ACHN (cell line): ENCODE measurements around the gene PSRC1.

Experiments used
- DNase-seq: peaks from one replicate; pipeline ENCODE4 v3.0.0-alpha.2; 2015
- in situ Hi-C: cut with HindIII; loops from 2 replicates; pipeline ENCODE4 v1.10.0; 2017; ENCODE audit warnings: low sequenced_read_pairs, low pct_ligation_motif_present, low pct_unique_long_range_greater_than_20kb

Gene PSRC1

DNA sequence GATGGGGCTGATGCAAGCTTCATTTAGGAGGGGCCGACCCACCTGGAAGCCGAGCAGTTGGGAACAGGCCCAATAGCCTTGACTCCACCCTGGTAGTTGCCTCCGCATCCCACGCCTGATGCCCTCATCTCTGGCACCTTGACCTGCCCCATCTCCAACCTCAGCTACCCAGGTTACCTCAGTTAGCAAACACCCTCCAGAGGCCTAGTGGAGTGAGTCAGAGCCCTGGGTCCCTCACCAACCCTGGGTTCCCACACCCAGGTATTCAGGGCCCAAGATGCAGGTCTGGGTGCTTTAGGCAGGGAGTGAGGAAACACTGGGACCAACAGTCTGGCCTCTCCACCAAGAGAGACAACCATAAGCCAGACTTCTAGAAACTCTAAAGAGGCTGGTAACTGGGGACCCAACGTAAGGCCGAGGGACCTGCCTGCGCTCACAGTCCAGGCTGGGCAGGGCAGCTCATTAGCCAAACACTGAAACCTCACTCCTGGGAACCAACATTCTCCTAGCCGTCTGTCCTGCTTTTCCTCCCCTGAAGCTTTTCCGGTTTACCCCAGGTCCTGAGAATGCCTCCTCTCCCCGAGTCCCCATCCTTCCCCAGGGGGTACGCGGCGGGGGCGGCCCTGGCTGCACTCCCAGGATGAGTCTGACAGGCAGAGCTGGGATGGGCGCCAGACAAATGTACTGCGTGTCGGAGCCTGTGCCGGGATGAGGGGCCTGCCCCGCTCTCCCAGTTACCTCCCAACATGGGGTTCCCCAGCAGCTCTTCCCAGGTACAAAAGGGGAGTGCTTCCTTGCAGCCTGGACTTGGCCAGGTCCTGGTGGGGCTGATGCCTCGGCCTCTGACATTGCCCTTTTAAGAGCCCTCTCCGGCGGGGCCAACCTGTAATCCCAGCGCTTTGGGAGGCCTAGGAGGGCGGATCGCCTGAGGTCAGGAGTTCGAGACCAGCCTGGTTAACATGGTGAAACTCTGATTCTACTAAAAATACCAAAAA lies 42.5 kb downstream of the PSRC1 start:
- no peak for DNase-seq

DNA sequence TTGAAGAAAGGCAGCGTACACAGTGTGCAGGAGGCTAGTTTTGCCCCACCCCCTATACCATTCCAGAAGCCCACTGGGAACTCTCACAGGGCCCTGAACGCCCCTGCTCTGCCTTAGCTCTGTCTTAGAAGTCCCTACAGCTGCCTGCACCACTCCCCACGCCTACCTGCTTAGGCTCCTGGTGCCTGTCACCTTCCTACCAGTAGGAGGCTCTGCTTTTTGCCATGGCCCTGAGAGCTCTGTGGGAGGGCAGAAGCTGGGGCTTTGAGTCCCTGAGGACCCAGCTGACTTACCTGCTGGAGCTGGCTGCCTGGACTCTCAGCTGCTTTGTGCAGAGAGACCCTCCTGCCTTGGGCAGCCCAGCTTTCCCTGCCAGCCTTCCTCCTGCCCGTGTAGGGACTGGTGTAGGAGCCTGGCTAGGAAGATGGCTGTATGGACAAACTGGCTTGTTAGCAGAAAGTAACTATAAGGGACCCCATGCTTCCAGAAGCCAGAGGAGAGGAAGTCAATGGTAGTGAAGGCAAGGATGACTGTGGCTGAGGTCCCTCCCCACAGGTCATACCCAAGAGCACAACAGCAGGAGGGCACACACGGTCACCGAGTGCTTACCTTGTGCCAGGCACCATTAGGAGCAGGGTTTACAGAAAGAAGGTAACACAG lies 43.4 kb downstream of the PSRC1 start:
- in situ Hi-C loops, result no loop called here
- peak; percentile 53 for DNase-seq

More for the DNA sequence above, 42.5 kb downstream of the PSRC1 start:
- in situ Hi-C loops, result no loop called here

DNA sequence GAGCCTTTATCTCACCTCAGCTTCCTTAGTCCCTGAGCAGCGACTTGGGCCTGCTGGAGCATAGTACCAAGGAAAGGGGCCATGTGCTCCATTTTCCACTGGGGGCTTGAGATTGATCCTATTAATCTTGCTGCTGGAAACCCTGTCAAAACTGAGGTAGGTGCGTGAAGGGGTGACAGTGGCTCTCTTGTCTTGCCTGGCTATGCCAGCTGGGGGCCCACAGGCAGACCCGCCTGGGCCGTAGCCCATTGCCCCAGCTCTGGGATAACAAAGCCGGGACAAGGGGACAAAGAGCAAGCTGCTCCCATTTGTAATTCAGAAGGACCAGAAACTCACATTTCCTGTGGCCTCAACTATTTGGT lies 43.9 kb downstream of the PSRC1 start:
- DNase-seq, result no peak
- in situ Hi-C loops, result no loop called here

DNA sequence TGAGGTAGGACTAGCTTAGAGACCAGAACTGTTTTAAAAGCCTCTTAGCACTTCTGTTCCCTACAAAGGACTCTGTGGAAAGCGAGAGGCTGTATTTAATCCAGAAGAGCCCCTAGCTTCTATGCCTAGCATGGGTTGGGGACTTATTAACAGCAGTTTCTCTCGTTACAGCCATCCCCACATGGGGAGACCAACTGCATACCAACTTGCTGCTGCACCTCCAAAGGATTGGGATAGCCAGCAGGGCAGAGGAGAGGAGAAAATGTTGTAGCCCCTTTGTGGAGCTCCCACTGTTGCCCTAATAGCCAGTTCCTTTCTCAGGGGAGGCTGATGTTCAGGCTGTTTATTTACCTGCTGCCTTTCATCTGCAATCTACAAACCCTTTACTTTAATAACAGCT lies 44.6 kb downstream of the PSRC1 start:
- in situ Hi-C loops, result no loop called here
- no peak for DNase-seq

- DNase-seq, result no peak
- in situ Hi-C loops, result no loop called here
Measured at GRCh38 chr1:109237512-109237911, 45.4 kb downstream of the PSRC1 start.

GRCh38 chr1:109235137-109235536 lies 47.8 kb downstream of the PSRC1 start:
- no peak for DNase-seq
- in situ Hi-C loops, result no loop called here

DNA sequence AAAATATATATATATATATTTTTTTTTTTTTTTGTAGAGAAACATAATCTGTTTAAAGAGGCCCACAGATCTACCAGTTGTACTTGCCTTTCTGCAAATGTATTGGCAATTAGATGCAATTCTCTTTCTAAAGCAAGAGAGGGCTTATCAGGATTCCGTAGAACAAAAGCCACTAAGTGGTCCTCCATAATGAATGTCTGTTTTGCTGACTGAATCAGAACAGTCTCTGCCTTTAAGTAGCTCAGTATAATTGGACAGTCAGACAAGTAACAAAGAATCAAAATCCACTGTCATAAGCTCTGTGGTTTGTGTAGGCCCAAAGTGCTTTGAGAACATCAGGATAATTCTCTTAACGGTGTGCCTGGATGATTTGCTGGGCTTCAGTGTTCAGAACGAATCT lies 51.9 kb downstream of the PSRC1 start:
- in situ Hi-C loops, result no loop called here
- DNase-seq, result no peak
